ENCODE results near the gene NOL9. TPM values are rescaled to one million over a fixed set of nuclear protein-coding genes. Genes with fewer than 3 reads are reported as not detected.
A peak's percentile ranks its signal among the peaks of the same experiment; 100 is the strongest.
"Not testable (repeated sequence)": the region's sequence is repeated elsewhere in the genome, so short reads cannot be mapped to it uniquely, and the experiment has no call there.

Gene NOL9
- total RNA-seq, 1 donor from 2014 or later = 14.2 TPM

DNA sequence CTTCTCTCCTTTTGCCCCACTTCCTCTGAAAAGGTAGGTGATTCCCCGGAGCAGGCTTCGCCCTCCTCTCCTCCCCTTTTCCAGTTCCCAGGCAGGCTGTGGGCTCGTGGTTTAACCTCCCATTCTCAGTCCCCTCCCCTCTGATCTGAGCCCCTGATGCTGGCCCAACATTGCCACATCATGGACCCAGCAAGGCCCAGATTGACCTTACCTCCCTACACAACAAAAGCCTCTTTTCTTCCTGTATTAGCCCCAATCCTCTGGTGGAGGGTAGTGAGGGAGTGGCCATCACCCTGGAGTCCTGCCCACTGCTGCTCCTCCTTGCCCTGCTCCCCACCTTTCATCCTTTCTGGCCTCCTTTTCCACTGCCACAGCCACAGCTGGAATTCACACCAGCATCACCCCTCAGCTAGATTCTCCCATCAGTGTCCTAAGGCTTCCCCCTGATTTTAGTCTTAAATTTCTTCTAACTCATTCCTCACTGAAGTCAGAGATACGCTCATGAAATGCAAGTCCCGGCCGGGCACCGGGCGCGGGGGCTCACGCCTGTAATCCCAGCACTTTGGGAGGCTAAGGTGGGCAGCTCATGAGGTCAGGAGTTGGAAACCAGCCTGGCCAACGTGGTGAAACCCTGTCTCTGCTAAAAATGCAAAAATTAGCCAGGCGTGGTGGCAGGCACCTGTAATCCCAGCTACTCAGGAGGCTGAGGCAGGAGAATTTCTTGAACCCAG is 18.5 kb upstream of the NOL9 start:
- Histone ChIP-seq H3K27me3 (ENCODE audit: control insufficient read depth, insufficient read depth, low read length) (no peaks in the 10 kb centered on the region), H3K36me3 (ENCODE audit: control insufficient read depth, insufficient read depth, low read length) (no peaks in the 10 kb centered on the region), H3K4me3 (ENCODE audit: low read depth, low read length) (no peak overlapping the region)
- TF ChIP-seq, protein P1, sequence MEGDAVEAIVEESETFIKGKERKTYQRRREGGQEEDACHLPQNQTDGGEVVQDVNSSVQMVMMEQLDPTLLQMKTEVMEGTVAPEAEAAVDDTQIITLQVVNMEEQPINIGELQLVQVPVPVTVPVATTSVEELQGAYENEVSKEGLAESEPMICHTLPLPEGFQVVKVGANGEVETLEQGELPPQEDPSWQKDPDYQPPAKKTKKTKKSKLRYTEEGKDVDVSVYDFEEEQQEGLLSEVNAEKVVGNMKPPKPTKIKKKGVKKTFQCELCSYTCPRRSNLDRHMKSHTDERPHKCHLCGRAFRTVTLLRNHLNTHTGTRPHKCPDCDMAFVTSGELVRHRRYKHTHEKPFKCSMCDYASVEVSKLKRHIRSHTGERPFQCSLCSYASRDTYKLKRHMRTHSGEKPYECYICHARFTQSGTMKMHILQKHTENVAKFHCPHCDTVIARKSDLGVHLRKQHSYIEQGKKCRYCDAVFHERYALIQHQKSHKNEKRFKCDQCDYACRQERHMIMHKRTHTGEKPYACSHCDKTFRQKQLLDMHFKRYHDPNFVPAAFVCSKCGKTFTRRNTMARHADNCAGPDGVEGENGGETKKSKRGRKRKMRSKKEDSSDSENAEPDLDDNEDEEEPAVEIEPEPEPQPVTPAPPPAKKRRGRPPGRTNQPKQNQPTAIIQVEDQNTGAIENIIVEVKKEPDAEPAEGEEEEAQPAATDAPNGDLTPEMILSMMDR (IDR thresholded peaks at IDR 0.05; ENCODE audit: insufficient read depth, low read length, severe bottlenecking) = no peak
- no peak for DNase-seq (ENCODE audit: low read depth)
- no peak for FAIRE-seq

DNA sequence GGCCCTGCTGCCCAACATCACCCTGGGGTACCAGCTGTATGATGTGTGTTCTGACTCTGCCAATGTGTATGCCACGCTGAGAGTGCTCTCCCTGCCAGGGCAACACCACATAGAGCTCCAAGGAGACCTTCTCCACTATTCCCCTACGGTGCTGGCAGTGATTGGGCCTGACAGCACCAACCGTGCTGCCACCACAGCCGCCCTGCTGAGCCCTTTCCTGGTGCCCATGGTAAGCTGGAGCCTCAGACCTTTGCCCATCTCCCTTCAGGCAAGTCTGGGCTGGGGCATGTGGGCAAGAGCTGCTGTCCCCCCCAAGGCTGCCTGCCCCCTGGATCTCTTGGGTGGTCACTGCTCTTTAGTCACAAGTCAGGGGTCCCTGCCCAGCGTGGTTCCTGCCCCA is 16.7 kb upstream of the NOL9 start:
- FAIRE-seq (no peak), DNase-seq (ENCODE audit: low read depth) (no peak)
- Histone ChIP-seq H3K4me3 (ENCODE audit: low read depth, low read length) (no peak overlapping the region), H3K27me3 (ENCODE audit: control insufficient read depth, insufficient read depth, low read length) (no peaks in the 10 kb centered on the region), H3K36me3 (ENCODE audit: control insufficient read depth, insufficient read depth, low read length) (no peaks in the 10 kb centered on the region)
- TF ChIP-seq, protein P1 (IDR thresholded peaks at IDR 0.05; ENCODE audit: insufficient read depth, low read length, severe bottlenecking) = no peak

DNA sequence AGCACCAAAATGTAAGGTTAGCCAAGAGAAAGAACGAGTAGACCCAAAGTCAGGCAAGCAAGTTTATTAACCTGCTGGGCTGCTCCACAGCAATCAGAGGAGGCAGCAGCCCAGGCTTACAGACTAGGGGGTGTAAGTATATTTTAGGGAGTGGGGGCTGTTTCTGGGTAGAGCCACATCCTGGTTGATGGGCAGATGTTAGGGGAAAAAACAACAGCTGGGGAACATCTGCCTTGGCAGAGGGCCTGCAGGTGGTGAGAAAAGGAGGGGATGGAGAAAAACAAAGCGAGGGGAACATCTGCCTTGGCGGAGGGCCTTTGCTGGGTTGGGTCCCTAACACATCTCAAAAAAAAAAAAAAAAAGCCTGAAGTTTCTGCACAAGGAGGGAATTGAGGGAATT is 15.8 kb upstream of the NOL9 start:
- TF ChIP-seq, protein P1 (IDR thresholded peaks at IDR 0.05; ENCODE audit: insufficient read depth, low read length, severe bottlenecking) = no peak
- H3K27me3 ChIP-seq (ENCODE audit: control insufficient read depth, insufficient read depth, low read length) = no peaks in the 10 kb centered on the region
- H3K4me3 ChIP-seq (ENCODE audit: low read depth, low read length) = no peak overlapping the region
- DNase-seq (ENCODE audit: low read depth) = no peak
- no peak for FAIRE-seq
- H3K36me3 ChIP-seq (ENCODE audit: control insufficient read depth, insufficient read depth, low read length) = no peaks in the 10 kb centered on the region

DNA sequence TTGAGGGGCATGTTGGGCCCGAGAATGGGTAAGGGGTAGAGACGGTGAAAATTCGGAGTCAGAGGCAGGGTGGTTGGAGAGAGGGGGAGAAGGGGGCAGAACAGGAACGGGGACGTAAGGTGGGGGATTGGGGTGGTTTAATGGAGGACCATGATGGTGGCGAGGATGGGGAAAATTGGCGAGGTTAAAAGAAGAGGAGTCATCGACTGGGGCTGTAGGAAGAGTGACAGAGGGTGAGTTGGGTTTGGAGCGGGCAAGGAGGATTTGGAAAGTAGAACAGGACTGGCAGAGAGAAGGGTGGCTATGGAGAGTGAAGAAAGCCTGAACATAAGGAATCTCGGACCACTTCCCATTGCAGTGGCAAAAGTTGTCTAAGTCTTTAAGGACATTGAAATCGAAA is 14.7 kb upstream of the NOL9 start:
- no peak overlapping the region for H3K4me3 ChIP-seq (ENCODE audit: low read depth, low read length)
- H3K36me3 ChIP-seq (ENCODE audit: control insufficient read depth, insufficient read depth, low read length) = no peaks in the 10 kb centered on the region
- FAIRE-seq (peak; percentile 55), DNase-seq (ENCODE audit: low read depth) (no peak)
- TF ChIP-seq, protein P1 (IDR thresholded peaks at IDR 0.05; ENCODE audit: insufficient read depth, low read length, severe bottlenecking) = no peak
- no peaks in the 10 kb centered on the region for H3K27me3 ChIP-seq (ENCODE audit: control insufficient read depth, insufficient read depth, low read length)

DNA sequence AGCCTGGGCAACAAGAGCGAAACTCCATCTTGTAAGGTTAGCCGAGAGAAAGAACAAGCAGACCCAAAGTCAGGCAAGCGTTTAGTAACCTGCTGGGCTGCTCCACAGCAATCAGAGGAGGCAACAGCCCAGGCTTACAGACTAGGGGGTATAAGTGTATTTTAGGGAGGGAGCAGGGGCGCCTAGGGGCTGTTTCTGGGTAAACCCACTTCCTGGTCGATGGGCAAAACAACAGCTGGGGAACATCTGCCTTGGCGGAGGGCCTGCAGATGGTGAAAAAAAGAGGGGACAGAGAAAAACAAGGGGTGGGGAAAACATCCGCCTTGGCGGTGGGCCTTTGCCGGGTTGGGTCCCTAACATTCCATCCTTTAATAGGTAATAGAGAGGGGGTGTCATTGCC is 6.0 kb upstream of the NOL9 start:
- Histone ChIP-seq H3K27me3 (ENCODE audit: control insufficient read depth, insufficient read depth, low read length) (no peaks in the 10 kb centered on the region), H3K4me3 (ENCODE audit: low read depth, low read length) (no peak overlapping the region), H3K36me3 (ENCODE audit: control insufficient read depth, insufficient read depth, low read length) (no peaks in the 10 kb centered on the region)
- DNase-seq (ENCODE audit: low read depth) = no peak
- no peak for FAIRE-seq
- TF ChIP-seq, protein P1 (IDR thresholded peaks at IDR 0.05; ENCODE audit: insufficient read depth, low read length, severe bottlenecking) = no peak

DNA sequence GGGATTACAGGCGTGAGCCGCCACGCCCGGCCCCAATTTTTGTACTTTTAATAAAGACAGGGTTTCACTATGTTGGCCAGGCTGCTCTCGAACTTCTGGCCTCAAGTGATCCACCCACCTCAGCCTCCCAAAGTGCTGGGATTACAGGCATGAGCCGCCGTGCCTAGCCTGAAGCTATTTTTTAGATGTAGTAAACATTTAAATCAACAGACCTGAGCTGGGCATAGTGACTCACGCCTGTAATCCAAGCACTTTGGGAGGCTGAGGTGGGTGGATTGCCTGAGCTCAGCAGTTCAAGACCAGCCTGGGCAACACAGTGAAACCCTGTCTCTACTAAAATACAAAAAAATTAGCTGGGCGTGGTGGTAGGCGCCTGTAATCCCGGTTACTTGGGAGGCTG is 4.8 kb upstream of the NOL9 start:
- DNase-seq (ENCODE audit: low read depth) = peak; percentile 35
- H3K36me3 ChIP-seq (ENCODE audit: control insufficient read depth, insufficient read depth, low read length); FAIRE-seq; H3K4me3 ChIP-seq (ENCODE audit: low read depth, low read length); H3K27me3 ChIP-seq (ENCODE audit: control insufficient read depth, insufficient read depth, low read length): not testable (repeated sequence)

Data from bronchial epithelial cell (primary cell).